ENCODE measurements around the gene SUSD3. TPM values are rescaled to one million over a fixed set of nuclear protein-coding genes. Genes with fewer than 3 reads are reported as not detected.

Gene SUSD3
- total RNA-seq, 1 donor from 2014 or later: 1.3 TPM

DNA sequence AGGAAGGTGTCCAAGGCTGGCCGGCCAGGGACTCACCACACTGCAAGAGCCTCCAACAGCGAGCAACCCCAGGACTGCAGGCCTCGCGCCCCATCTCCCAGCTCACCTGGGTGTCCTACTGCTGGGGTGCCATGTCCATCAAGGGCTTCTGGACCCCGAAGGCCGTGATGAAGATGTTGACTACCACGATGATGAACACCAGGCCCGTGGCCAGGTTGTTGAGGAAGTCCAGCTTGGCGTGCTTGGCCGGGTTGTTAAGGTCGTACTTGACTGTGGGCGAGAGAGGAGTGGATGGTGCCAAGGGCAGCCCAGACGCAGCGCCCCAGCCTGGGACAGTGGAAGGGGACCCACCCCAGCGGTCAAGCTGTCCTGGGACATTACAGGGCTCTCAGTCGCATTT, 66.3 kb downstream of the SUSD3 start:
- no peak overlapping the region for H3K4me3 ChIP-seq (ENCODE audit: low read depth, low read length)
- no peaks in the 10 kb centered on the region for H3K27me3 ChIP-seq (ENCODE audit: control insufficient read depth, insufficient read depth, low read length)
- no peak for DNase-seq (ENCODE audit: low read depth)
- no peak for TF ChIP-seq CTCF (IDR thresholded peaks at IDR 0.05; ENCODE audit: insufficient read depth, low read length, poor library complexity, severe bottlenecking)
- H3K36me3 ChIP-seq (ENCODE audit: control insufficient read depth, insufficient read depth, low read length): no peaks in the 10 kb centered on the region

DNA sequence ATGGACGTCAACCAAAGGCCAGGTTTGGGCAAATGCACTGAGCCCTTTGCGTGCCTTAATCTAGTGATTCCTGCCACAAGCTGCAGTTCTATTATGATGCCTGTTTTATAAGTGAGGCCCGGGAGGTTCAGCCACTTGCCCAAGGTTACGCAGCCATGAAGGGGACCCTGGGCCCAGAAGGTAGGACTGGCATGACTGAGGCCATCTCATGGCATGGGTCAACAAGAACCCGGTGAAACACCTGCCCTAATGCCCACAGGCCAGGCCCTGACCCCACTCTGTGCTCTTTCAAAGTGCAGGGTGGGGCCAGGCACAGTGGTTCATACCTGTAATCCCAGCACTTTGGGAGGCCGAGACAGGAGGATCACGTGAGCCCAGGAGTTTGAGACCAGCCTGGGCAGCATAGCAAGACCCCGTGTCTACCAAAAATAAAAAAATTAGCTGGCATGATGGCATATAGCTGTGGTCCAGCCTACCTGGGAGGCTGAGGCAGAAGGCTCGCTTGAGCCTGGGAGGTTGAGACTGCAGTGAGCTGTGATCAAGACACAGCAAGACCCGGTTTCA, 66.9 kb downstream of the SUSD3 start:
- no peak overlapping the region for H3K4me3 ChIP-seq (ENCODE audit: low read depth, low read length)
- no peaks in the 10 kb centered on the region for H3K36me3 ChIP-seq (ENCODE audit: control insufficient read depth, insufficient read depth, low read length)
- DNase-seq (ENCODE audit: low read depth): no peak
- H3K27me3 ChIP-seq (ENCODE audit: control insufficient read depth, insufficient read depth, low read length): no peaks in the 10 kb centered on the region
- TF ChIP-seq CTCF (IDR thresholded peaks at IDR 0.05; ENCODE audit: insufficient read depth, low read length, poor library complexity, severe bottlenecking): no peak

DNA sequence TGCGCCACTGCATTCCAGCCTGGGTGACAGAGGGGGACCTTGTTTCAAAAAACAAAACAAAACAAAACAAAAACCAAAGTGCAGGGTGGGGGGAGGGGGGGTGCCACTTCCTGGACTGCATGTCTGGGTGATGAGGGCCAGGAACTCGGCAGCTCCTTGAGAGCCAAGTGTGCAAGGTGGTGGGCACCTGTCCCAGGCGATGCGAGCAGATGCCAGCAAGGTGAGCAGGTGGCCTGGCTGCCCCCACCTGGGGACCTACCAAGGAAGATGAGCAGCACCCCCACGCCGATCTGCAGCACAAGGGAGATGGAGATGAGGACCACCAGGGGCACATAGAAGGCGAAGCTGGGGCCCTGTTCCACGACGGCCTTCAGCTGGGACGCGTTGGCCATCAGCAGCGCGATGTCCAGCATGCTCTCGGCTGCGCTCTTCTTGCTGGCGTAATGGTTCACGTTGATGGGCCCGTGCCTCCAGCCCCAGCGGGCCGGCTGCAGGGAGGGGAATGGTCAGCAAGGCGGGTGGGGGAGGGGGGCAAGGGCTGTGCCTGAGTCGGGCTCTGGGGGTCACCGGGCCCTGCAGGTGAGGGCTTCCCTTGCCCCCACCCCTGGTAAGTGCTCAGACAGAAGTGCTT, 67.8 kb downstream of the SUSD3 start:
- Histone ChIP-seq H3K27me3 (ENCODE audit: control insufficient read depth, insufficient read depth, low read length) (no peaks in the 10 kb centered on the region), H3K4me3 (ENCODE audit: low read depth, low read length) (no peak overlapping the region), H3K36me3 (ENCODE audit: control insufficient read depth, insufficient read depth, low read length) (no peaks in the 10 kb centered on the region)
- no peak for DNase-seq (ENCODE audit: low read depth)
- TF ChIP-seq CTCF (IDR thresholded peaks at IDR 0.05; ENCODE audit: insufficient read depth, low read length, poor library complexity, severe bottlenecking): no peak

DNA sequence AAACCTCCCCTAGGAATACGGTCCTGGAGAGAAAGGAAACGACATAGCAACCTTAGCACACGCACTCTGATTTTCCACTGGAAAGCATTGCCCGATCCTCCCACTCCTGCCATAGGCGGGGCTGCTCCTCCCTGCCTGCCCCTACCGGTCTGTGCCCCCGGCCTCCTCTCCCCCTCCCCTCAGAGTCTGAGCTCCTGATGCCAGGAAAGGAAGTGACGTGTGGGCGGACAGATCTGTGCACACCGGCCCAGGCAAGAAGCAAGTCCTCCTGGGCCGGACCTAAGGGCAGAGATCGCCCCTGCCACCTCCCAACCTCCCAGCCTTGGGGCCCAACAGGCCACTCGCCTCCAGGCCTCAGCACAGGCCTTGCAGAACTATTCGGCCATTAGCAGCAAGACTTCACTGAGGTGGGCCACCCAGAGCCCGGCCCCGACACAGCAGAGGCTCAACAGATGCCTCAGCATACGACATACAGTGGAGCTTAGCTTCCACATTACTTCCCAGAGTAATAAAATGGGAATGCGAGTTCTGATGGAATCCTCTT, 68.4 kb downstream of the SUSD3 start:
- no peak for TF ChIP-seq CTCF (IDR thresholded peaks at IDR 0.05; ENCODE audit: insufficient read depth, low read length, poor library complexity, severe bottlenecking)
- DNase-seq (ENCODE audit: low read depth): no peak
- Histone ChIP-seq H3K4me3 (ENCODE audit: low read depth, low read length) (no peak overlapping the region), H3K36me3 (ENCODE audit: control insufficient read depth, insufficient read depth, low read length) (no peaks in the 10 kb centered on the region), H3K27me3 (ENCODE audit: control insufficient read depth, insufficient read depth, low read length) (no peaks in the 10 kb centered on the region)

DNA sequence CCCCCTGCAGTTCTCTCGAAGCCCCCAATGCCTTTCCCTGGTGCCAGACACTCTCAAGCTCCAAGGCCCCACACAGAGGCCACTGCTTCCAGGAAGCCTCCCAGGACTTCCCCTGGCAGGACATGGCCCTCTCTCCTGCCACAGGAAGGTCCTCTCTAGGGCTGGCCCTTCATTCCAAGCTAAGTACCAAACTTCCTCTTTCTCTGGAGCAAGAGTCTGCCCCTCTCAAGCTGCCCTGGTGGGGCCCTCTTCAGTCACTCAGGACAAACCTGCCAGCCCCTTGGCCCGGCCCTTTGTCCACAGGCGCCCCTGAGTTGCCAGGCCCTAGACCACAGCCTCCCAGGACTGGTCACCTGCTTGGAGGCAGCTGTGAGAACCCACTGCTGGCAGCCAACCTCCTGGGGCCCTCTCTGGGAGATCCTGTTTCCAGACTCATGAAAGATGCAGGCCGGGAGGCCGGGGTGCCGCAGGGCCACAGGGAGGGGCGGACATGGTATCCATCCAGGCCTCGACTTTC, 69.0 kb downstream of the SUSD3 start:
- TF ChIP-seq CTCF (IDR thresholded peaks at IDR 0.05; ENCODE audit: insufficient read depth, low read length, poor library complexity, severe bottlenecking): no peak
- H3K4me3 ChIP-seq (ENCODE audit: low read depth, low read length): no peak overlapping the region
- no peak for DNase-seq (ENCODE audit: low read depth)
- no peaks in the 10 kb centered on the region for H3K27me3 ChIP-seq (ENCODE audit: control insufficient read depth, insufficient read depth, low read length)
- H3K36me3 ChIP-seq (ENCODE audit: control insufficient read depth, insufficient read depth, low read length): no peaks in the 10 kb centered on the region
